Fibroblast of skin of right biceps (primary cell): ENCODE data around the gene DMAC2.
A peak's percentile ranks its signal among the peaks of the same experiment; 100 is the strongest.
"Not testable (repeated sequence)": the region's sequence is repeated elsewhere in the genome, so short reads cannot be mapped to it uniquely, and the experiment has no call there.

Experiments used
- DNase-seq: peaks from one replicate; pipeline ENCODE4 v3.0.0-alpha.2; 2013

Gene DMAC2

GRCh38 chr19:41442473-41443355 is 3.0 kb upstream of the DMAC2 start, which contains the start of gene ERICH4:
Gene ERICH4 (plus strand): TSS chr19:41443156. CDS start chr19:41443170, 14 bp downstream.
- no peak for DNase-seq

DNA sequence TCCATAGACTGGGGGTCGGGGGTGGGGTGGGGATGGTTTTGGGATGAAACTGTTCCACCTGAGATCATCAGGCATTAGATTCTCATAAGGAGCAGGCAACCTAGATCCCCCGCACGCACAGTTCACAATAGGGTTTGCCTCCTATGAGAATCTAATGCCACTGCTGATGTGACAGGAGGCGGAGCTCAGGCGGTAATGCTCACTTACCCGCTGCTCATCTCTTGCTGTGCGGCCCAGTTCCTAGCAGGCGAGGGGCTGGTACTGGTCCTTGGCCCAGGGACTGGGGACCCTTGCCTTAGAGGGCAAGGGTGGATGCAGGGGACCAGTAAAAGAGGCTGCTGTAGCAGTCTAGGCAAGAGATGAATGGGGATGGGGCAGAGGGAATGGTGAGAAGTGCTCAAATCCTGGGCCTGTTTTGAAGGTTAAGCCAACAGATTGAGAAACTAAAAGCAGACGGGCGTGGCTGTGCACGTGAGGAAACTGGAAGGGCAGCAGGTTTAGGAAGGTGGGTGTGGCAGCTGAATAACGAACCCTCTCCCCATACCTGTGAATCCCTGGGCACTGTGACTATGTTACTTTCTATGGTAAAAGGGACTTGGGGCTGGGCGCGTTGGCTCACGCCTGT is 1.7 kb upstream of the DMAC2 start:
- DNase-seq = no peak

GRCh38 chr19:41437944-41438574 is 1.7 kb downstream of the DMAC2 start:
- DNase-seq = no peak

GRCh38 chr19:41436674-41436951 is 3.1 kb downstream of the DMAC2 start:
- DNase-seq = no peak

DNA sequence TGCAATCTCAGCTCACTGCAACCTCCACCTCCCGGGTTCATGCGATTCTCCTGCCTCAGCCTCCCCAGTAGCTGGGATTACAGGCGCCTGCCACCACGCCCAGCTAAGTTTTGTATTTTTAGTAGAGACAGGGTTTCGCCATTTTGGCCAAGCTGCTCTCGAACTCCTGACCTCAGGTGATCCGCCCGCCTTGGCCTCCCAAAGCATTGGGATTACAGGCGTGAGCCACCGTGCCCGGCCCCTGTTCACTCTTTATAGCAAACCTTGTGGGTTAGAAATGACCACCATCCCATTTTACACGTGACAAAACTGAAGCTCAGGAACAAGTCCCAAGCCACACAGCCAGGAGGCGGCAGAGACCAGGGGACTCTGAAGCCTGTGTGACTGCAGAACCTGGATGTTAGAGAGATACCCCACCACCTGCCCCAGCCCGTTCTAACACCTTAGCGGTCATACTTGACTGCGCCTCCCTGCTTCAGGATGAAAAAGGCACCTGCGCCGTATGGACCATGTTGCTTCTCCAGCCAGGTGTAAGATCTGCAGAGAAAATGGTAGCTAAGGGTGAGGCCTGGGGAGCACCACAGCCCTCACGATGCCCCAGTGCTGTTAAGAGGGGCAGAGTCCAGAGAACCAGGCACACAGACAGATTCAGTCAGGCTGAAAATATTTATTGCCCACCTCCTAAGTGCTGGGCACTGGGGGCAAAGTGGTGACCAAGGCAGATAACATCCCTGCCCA is 3.6 kb downstream of the DMAC2 start:
- DNase-seq = no peak

- DNase-seq = not testable (repeated sequence)
Measured at GRCh38 chr19:41435376-41435775, 4.3 kb downstream of the DMAC2 start.

GRCh38 chr19:41434450-41434849 is 5.3 kb downstream of the DMAC2 start:
- DNase-seq = no peak

DNA sequence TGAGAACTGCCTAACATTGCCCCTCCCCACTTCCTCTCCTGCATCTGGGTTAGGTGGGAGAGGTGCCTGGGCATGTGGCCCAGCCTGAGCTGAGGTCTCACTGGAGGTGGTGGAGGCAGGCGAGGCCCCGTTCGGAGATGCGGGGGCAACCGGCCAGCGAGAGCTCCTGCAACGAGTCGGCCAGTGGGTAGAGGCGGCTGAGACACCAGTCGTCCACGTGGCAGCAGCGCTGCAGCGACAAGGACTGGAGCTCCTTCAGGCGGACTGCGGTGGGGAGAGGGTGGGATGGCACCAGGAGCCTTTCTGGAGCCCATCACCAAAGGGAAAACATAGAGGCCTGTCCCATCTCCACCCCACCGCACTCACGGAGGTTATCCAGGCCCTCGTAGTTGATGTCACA is 6.5 kb downstream of the DMAC2 start:
- DNase-seq = no peak

DNA sequence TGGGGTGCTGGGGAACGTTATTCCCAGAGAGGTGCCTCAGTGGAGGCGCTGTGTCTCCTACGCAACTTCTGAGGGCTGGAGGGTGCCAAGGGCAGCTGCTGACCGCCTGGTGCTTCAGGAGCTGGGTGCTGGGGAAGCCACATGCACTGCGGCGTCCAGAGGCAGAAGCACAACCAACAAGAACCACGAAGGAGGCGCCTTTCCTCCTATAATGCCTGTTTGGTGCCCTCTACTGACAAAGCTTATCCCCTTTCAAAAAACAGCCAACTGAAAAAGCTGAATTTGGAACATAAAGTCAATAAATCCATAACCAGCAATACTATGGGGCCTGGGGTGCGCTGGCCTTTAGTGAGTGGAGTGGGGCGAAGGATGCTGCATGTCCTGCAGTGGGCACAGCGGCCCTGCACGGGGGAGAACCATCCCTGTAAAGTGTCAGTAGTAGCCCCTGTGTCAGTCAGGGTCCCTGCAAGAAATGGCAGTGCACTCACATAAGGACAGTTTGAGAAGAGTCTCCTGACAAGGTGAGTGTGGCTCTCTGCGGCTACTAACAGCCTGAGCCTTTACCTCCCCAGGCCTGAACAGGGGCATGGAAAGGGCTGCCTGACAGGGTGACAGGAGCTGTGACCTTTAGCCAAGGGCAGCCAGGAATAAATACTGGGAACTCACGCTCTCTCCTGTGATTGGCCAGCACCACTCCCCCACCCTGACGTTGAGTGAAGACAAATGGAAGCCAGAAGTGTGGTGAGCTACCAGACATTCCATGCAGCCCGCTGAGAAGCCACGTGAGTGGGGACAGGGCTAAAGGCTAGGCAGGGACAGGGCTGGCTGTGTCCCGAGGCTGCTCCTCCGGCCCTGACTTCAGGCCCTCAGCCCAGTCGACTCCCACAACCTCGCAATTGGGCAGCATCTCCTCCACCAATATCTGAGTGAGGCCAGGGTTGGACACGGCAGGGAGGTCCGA is 8.0 kb downstream of the DMAC2 start:
- peak; percentile 28 for DNase-seq

DNA sequence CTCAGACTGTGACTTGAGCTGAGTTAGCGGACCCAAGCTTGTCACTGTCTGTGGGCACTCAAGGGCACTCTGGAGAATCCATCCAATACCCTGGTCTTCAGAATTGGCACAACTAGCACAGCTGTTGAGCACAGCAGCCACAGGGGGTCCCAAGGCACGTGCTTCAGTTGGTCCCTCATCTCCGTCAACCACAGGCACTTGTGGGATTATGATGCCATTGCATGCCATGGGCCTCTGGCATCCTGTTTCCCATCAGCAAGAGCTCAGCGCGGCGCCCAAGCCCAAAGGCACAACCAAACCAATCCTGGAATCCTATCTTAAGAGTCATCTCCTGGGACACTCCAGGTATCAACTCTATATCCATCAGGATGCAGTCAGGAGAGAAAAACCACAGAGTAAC is 8.8 kb downstream of the DMAC2 start:
- DNase-seq = no peak

DNA sequence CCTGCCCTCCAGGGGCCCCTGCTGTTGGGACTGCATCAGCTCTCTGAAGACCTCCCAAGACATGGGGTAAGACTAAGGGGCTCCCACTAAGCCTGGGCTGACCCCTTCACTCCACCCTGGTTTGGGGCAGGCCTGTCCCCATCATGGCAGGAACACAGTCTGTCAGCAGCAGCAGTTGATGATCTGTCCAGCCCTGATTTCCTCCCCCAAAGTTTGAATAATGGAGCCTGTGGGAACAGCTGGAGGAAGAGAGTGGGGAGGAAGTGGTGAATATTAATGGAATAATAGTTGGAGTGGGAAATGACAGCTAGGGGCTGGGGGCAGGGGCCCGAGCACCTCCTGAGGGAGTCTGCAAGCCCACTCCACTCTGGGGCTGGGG is 11.2 kb downstream of the DMAC2 start:
- DNase-seq = peak; percentile 10

DNA sequence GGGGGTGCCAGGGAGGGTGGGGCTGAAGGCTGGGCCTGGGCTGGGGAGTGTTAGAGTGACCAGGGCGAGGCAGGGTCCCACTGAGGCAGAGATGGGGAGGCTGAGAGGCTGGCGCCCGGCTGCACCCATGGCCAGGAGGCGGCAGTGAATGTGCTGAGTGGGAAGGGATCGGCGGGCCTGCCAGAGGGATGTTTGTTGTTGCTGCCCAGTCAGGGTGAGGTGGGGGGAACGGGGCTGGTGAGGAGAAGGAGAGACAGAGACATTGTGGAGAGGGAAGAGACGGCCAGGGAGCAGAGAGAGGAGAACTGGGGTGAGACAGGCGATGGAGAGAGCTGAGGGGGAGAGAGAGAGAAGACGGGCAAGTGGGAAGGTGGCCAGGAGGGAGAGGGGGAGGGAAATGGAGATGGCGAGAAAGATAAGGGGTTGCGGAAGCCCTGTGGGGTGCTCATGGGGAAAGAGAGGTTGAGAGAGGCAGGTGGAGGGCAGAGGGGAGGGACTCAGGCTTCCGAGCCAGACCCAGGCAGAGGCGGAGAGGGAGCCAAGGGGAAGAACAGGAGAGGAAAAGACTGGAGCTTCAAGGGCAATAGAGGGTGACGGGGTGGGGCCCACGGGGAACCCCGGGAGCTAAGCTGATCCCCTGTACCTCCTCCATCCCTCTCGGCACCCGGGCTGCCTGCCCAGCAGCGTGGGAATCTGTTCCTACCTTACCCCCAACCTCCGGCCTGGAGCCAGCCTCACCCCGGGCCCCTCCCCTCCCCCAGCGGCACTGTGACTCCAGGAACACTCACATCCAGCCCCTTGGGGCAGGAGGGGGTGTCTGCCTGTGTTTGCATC is 11.8 kb downstream of the DMAC2 start:
- peak; percentile 15 for DNase-seq

- peak; percentile 67 for DNase-seq
Measured at GRCh38 chr19:41426952-41427646, 12.6 kb downstream of the DMAC2 start, which contains the start of gene B3GNT8. Gene B3GNT8 (minus strand): TSS chr19:41427374. CDS start chr19:41426778, 596 bp downstream.

DNA sequence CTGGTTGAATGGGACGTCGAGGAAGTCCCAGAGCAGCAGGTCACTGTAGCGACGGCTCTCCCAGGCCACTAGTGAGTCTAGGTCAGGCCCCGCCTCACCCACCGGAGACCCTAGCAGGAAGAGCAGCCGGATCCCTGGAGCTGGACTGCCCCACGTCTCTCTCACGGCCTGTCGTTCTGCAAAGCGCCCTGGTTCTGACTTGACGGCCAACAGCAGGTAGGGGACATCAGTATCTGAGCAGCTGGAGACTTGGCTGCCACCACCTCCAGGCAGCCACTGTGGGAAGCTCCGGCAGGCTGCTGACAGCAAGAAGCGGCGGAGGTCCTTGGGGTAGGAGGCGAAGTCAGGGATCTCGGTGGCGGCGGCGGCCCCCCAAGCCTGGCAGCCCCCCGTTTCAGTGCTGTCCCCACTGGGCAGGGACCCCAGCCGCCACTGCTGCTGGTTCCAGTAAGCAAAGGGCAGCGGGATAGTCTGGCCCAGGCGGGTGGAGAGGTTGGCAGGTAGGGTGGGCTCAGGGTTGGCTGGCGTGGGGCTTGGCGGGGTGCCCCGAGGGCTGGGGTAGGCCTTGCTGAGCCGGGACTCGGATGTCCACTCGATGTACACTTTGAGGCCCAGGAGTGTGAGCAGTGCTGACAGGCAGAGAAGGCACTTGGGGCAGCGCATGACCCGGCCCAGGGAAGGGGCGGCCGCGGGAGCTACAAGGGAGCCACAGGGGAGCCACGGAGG is 13.4 kb downstream of the DMAC2 start:
- no peak for DNase-seq

DNA sequence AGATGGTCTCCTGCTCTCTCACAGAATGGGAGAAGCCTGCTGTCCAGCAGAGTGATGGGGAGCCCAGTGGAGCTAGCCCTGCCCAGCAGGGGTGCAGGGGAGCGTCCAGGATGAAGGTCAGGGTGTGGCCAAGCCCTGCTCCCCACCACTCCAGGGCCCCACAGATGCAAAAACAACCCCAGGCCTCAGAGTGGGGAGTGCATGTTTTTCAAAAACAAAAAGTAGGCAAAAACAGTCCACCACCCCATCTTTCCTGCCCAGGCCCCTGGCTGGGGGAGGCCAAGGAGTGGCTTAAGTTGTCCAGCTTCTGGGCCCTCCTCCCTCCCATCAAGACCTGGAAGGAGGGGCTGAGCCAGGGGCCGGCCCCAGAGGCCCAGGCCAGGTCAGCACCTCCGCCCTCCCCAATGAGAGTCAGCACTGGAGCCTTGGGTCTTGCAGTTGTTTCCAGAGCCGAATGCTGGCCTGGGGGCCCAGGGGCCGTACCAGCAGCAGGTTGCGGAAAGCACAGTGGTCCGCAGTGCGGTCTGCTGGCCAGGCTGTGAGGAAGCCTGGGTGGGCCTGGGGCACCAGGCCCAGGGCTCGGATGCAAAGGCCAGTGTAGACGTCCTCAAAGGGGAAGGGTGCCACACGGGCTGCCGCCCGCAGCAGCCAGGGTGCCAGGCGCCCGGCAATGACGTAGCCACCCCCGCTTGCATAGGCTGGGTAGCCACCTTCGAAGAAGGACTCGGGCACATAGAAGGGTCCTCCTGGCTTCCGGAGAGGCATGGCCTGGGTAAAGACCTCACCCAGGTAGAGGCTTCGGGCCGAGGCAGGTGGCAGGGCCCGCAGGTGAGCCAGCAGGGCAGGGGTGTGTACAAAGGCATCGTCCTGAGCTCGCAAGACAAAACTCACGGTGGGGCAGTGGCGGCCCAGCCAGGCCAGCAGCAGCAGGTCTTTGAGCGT is 14.3 kb downstream of the DMAC2 start:
- no peak for DNase-seq

- no peak for DNase-seq
Measured at GRCh38 chr19:41424335-41425173, 15.2 kb downstream of the DMAC2 start.

DNA sequence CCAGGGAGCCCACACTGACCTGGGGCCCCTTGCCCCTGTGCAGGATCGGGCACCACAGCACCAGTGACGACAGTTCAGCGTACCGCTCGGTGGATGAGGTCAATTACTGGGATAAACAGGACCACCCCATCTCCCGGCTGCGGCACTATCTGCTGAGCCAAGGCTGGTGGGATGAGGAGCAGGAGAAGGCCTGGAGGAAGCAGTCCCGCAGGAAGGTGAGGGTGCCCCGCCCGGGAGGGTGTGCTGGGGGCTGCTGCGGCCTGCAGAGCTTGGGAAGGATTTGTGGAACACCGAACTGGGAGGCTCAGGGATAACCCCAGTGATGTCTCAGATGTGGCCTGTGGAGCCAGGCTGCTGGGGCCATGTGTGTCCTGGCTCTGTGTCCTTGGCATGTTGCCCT is 16.8 kb downstream of the DMAC2 start:
- no peak for DNase-seq

DNA sequence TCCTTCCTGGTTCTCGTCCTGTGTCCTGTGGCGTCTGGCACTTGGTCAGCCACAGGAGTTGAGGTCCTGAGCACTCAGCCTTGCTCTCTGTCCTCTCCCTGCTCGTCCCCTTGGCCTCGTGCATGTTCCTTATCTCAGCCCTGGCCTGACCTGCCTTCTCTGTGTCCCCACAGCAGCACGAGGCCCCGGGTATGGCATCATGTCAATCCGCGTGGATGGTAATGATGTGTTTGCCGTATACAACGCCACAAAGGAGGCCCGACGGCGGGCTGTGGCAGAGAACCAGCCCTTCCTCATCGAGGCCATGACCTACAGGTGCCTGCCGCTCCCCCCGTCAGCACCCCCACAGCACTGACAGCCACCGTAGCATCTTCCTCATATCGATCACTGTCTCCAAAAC is 17.3 kb downstream of the DMAC2 start:
- DNase-seq = no peak
